Adrenal gland (tissue), 12 donors: Measurements from ENCODE around the gene SPOCK1. TPM values are rescaled to one million over a fixed set of nuclear protein-coding genes. Genes with fewer than 3 reads are reported as not detected.

Source experiments
- DNase-seq, 7 donors: peaks; one replicate each; pipeline ENCODE4 v3.0.0-alpha.2; 2019 to 2020
- H3K27ac ChIP-seq, 5 donors: fragments of 200-600 bp; sonication (generic) in 4 of 5; 1 replicate in 3 of 5; 2 replicates in 2 of 5; pipeline versions ENCODE4 v1.5.1 to v1.8.0; 2016 to 2020; ENCODE audit warnings: mild to moderate bottlenecking in 1 of 5
- H3K27me3 ChIP-seq: fragments of 200-600 bp; 2 replicates; pipeline ENCODE4 v1.8.0; 2021
- H3K36me3 ChIP-seq, 2 donors: fragments of 200-600 bp; replicated peaks in 1 of 2; 1 replicate in 1 of 2; 2 replicates in 1 of 2; pipeline versions ENCODE4 v1.5.1 to v1.8.0; 2018 to 2022
- H3K4me1 ChIP-seq, 2 donors: fragments of 200-600 bp; replicated peaks in 1 of 2; 1 replicate in 1 of 2; 2 replicates in 1 of 2; pipeline versions ENCODE4 v1.5.1 to v1.8.0; 2018 to 2021
- H3K4me3 ChIP-seq, 4 donors: fragments of 200-600 bp; sonication (generic) in 3 of 4; one replicate each; pipeline ENCODE4 v1.5.1; 2016 to 2018
- H3K9me3 ChIP-seq, 3 donors: fragments of 200-600 bp; sonication (generic) in 1 of 3; replicated peaks in 1 of 3; 1 replicate in 2 of 3; 2 replicates in 1 of 3; pipeline versions ENCODE4 v1.5.1 to v1.8.0; 2016 to 2021
- POLR2A ChIP-seq, 2 donors: fragments of 450-650 bp; IDR thresholded peaks; one replicate each; pipeline ENCODE4 v1.6.1; 2017; ENCODE audit warnings: antibody characterized with exemption in 2 of 2, mild to moderate bottlenecking in 2 of 2, moderate library complexity in 1 of 2
- WGBS, 4 donors: extraction: QIAGEN DNeasy Blood & Tissue Kit in 2 of 4; methylation state at CpG; one replicate each; pipeline versions ENCODE4 v1.1.5 to v1.1.7; 2013 to 2017; 5-methylcytosine and 5-hydroxymethylcytosine counted together
- intact Hi-C, 2 donors: fragments of 100-400 bp; cut with DNase I; formaldehyde crosslinking; loops; one replicate each; pipeline versions ENCODE4 v1.14.1 to v1.15.0; 2022 to 2023
- polyA plus RNA-seq, 3 donors: library from polyadenylated mRNA; stranded (reverse); fragments of 200-250 nt in 2 of 3; fragments of 350-450 nt in 1 of 3; fragmentation: Illumina TruSeq in 1 of 3; extraction: RNeasy Lipid Tissue Mini Kit (QIAGEN cat#74804) in 1 of 3; gene quantifications; one replicate each; pipeline ENCODE4 v1.2.3, GENCODE V29; 2013 to 2014
- total RNA-seq, 9 donors: library from RNA; depleted of rRNA in 4 of 9; stranded (reverse); fragments of >200 nt in 4 of 9; fragments of 120-200 nt in 1 of 9; fragmentation: NEBNext Ultra II Directional in 1 of 9; extraction: Animal tissue kit (Norgen Biotek cat#: 25700) in 1 of 9; gene quantifications; one replicate each; pipeline versions ENCODE4 v1.1.0 to v1.2.4, GENCODE V29; 2013 to 2023
- TF ChIP-seq, protein P1 (sequence below), 6 experiments: fragments of 450-650 bp in 4 of 6; fragments of 200-600 bp in 2 of 6; sonication (generic) in 1 of 6; IDR thresholded peaks; 1 replicate in 5 of 6; 2 replicates in 1 of 6; pipeline versions ENCODE4 v1.5.1 to v1.8.0; 2016 to 2021; ENCODE audit warnings: antibody characterized with exemption in 6 of 6, mild to moderate bottlenecking in 2 of 6, moderate library complexity in 1 of 6
- donor health status: healthy with polysubstance abuse.
- donor health status: Bipolar disorder and iron deficiency.
- donor health status: DM: yes; HTN: yes; CAD: no.
- donor health status: DM: no; HTN: no; CAD: no.
- donor health status: DM: no; HTN: no; CAD: no.
- donor health status: DM: yes; HTN: yes; CAD: no.

Gene SPOCK1
- total and polyA plus RNA-seq, 12 donors: 5.4 to 102 (median 55.6) TPM

- Histone ChIP-seq H3K36me3 (no peaks in the 10 kb centered on the region), H3K9me3 (no peaks in the 10 kb centered on the region), H3K4me1 (peaks cover 0 to 9% of the 10 kb centered on the region in 2 donors), H3K27ac (no peak overlapping the region), H3K27me3 (no peaks in the 10 kb centered on the region), H3K4me3 (no peak overlapping the region)
- TF ChIP-seq POLR2A (IDR thresholded peaks at IDR 0.05): no peak
- TF ChIP-seq, protein P1, sequence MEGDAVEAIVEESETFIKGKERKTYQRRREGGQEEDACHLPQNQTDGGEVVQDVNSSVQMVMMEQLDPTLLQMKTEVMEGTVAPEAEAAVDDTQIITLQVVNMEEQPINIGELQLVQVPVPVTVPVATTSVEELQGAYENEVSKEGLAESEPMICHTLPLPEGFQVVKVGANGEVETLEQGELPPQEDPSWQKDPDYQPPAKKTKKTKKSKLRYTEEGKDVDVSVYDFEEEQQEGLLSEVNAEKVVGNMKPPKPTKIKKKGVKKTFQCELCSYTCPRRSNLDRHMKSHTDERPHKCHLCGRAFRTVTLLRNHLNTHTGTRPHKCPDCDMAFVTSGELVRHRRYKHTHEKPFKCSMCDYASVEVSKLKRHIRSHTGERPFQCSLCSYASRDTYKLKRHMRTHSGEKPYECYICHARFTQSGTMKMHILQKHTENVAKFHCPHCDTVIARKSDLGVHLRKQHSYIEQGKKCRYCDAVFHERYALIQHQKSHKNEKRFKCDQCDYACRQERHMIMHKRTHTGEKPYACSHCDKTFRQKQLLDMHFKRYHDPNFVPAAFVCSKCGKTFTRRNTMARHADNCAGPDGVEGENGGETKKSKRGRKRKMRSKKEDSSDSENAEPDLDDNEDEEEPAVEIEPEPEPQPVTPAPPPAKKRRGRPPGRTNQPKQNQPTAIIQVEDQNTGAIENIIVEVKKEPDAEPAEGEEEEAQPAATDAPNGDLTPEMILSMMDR (IDR thresholded peaks at IDR 0.05): no peak
- 73 to 85% (median 78%) methylated on average over 6 of the region's 6 CpGs for WGBS, 4 donors
- intact Hi-C loops: no loop called here
- DNase-seq: no peak
These were observed 293.0 kb downstream of the SPOCK1 start for GRCh38 chr5:137206030-137206715.

GRCh38 chr5:137205231-137206027, 293.7 kb downstream of the SPOCK1 start:
- DNase-seq: no peak
- intact Hi-C loops: no loop called here
- no peak overlapping the region for H3K4me3 ChIP-seq
- TF ChIP-seq, protein P1 (IDR thresholded peaks at IDR 0.05): no peak
- TF ChIP-seq POLR2A (IDR thresholded peaks at IDR 0.05): no peak
- H3K9me3 ChIP-seq: no peaks in the 10 kb centered on the region
- peaks cover 0 to 9% of the 10 kb centered on the region in 2 donors for H3K4me1 ChIP-seq
- no peak overlapping the region for H3K27ac ChIP-seq
- H3K36me3 ChIP-seq: no peaks in the 10 kb centered on the region
- 60 to 75% (median 67%) methylated on average over 5 to 6 of the region's 6 CpGs for WGBS, 4 donors
- no peaks in the 10 kb centered on the region for H3K27me3 ChIP-seq

- Histone ChIP-seq H3K36me3 (no peaks in the 10 kb centered on the region), H3K4me1 (peaks cover 0 to 9% of the 10 kb centered on the region in 2 donors), H3K4me3 (no peak overlapping the region), H3K9me3 (no peaks in the 10 kb centered on the region), H3K27me3 (no peaks in the 10 kb centered on the region), H3K27ac (no peak overlapping the region)
- no peak for DNase-seq
- 76 to 96% (median 86%) methylated on average over 3 to 4 of the region's 4 CpGs for WGBS, 4 donors
- TF ChIP-seq, protein P1 (IDR thresholded peaks at IDR 0.05): no peak
- no peak for TF ChIP-seq POLR2A (IDR thresholded peaks at IDR 0.05)
- intact Hi-C loops: no loop called here
These were observed 296.0 kb downstream of the SPOCK1 start for GRCh38 chr5:137203011-137203632.

- peak in 1 of 7 donors; percentile 22 for DNase-seq
- Histone ChIP-seq H3K4me1 (peaks cover 0 to 9% of the 10 kb centered on the region in 2 donors), H3K36me3 (no peaks in the 10 kb centered on the region), H3K27ac (no peak overlapping the region), H3K4me3 (no peak overlapping the region), H3K27me3 (no peaks in the 10 kb centered on the region), H3K9me3 (no peaks in the 10 kb centered on the region)
- intact Hi-C loops: no loop called here
- TF ChIP-seq, protein P1 (IDR thresholded peaks at IDR 0.05): peak in 1 of 6 experiments; percentile 43
- no peak for TF ChIP-seq POLR2A (IDR thresholded peaks at IDR 0.05)
- 83 to 92% (median 86%) methylated on average over 3 of the region's 3 CpGs for WGBS, 4 donors
These were observed 297.2 kb downstream of the SPOCK1 start for GRCh38 chr5:137201876-137202275.
